Chondrocyte (in vitro differentiated cells): ENCODE results near the gene GPC6. TPM values are rescaled to one million over a fixed set of nuclear protein-coding genes. Genes with fewer than 3 reads are reported as not detected.

ENCODE experiments used
- DNase-seq: peaks from one replicate; pipeline ENCODE4 v3.0.0; 2021; ENCODE audit warnings: mixed read lengths, low spot score
- H3K27ac Mint-ChIP-seq: one replicate; pipeline ENCODE4 v1.8.0; 2021; ENCODE audit warnings: mild to moderate bottlenecking, moderate library complexity, mixed read lengths; ENCODE audit not compliant: unreplicated experiment
- H3K27me3 Mint-ChIP-seq: 2 replicates; pipeline ENCODE4 v1.8.0; 2021; ENCODE audit warnings: low read depth, mixed read lengths
- H3K36me3 Mint-ChIP-seq: 2 replicates; pipeline ENCODE4 v1.8.0; 2021; ENCODE audit warnings: low read depth, mixed read lengths
- H3K4me1 Mint-ChIP-seq: 2 replicates; pipeline ENCODE4 v1.8.0; 2021; ENCODE audit warnings: low read depth, mild to moderate bottlenecking, mixed read lengths
- H3K4me3 Mint-ChIP-seq: one replicate; pipeline ENCODE4 v1.8.0; 2021; ENCODE audit warnings: mild to moderate bottlenecking, moderate library complexity, mixed read lengths; ENCODE audit not compliant: unreplicated experiment
- H3K9me3 Mint-ChIP-seq: 2 replicates; pipeline ENCODE4 v1.8.0; 2021; ENCODE audit warnings: low read depth, mixed read lengths
- CTCF ChIP-seq: fragments of 200-600 bp; sonication (generic); IDR thresholded peaks from 2 replicates; pipeline ENCODE4 v1.5.0; 2021; ENCODE audit warnings: antibody characterized with exemption, mild to moderate bottlenecking, moderate library complexity
- total RNA-seq: library from RNA; stranded (reverse); gene quantifications from 3 replicates; pipeline ENCODE4 v1.2.1, GENCODE V29; 2021

Gene GPC6
- total RNA-seq, 1 donor from 2014 or later, result 76.1 TPM

- Mint-ChIP-seq H3K9me3 (peaks cover 50% of the 10 kb centered on the region), H3K36me3 (peaks cover 29% of the 10 kb centered on the region), H3K27me3 (no peaks in the 10 kb centered on the region), H3K27ac (no peak overlapping the region), H3K4me1 (peaks cover 37% of the 10 kb centered on the region), H3K4me3 (no peak overlapping the region)
- TF ChIP-seq CTCF, result no peak
- DNase-seq, result no peak
Measured at GRCh38 chr13:93238711-93239110, 12.1 kb downstream of the GPC6 start.

- H3K4me3 Mint-ChIP-seq, result no peak overlapping the region
- H3K9me3 Mint-ChIP-seq, result peaks cover 28% of the 10 kb centered on the region
- peak overlapping the region; percentile 66 for H3K27ac Mint-ChIP-seq
- peak; percentile 37 for DNase-seq
- no peak for TF ChIP-seq CTCF
- peaks cover 41% of the 10 kb centered on the region for H3K4me1 Mint-ChIP-seq
- no peaks in the 10 kb centered on the region for H3K27me3 Mint-ChIP-seq
- peaks cover 15% of the 10 kb centered on the region for H3K36me3 Mint-ChIP-seq
Measured at GRCh38 chr13:93243375-93244063, 16.9 kb downstream of the GPC6 start.

DNA sequence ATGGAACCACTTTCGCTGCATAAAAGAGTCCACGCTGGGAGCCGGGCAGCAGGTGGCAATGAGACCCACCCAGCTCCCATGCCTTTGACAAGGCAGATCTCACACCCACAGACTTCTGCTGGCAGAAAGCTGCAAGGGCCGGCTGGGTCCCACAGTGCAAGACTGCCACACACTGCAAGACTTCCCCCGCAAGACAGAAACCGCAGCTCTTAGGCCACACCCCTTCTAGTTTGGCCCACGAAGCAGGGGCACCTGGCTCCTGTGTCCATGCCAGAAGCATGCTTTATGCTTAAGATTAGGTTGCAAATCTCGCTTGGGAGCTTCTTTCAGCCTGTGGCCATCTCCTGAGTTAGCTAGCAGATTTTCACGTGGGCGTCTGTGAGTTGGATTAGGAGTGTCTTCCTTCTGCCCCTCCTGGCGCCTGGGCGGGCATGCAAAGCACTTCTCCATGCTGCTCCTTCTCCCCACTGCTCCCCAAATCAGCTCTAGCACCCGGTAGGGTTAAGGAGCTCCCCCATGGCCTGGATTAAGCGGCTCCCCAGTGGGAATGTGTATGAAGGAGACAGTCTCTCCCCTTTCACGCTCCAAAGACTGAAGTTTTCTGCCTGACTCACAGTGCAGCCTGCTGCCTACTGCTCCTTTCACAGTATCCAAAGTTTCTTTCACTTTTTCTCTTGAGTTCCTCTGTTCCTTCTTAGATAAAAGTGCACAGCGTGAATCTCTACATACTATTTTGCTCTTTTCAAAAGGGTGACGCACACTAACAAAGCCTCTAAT lies 17.7 kb downstream of the GPC6 start:
- DNase-seq, result peak; percentile 70
- TF ChIP-seq CTCF, result no peak
- Mint-ChIP-seq H3K4me1 (peaks cover 49% of the 10 kb centered on the region), H3K27ac (peak overlapping the region; percentile 90), H3K27me3 (no peaks in the 10 kb centered on the region), H3K4me3 (peak overlapping the region; percentile 59), H3K9me3 (peaks cover 20% of the 10 kb centered on the region), H3K36me3 (peaks cover 8% of the 10 kb centered on the region)

- no peak for DNase-seq
- Mint-ChIP-seq H3K4me1 (peaks cover 55% of the 10 kb centered on the region), H3K4me3 (peak overlapping the region; percentile 59), H3K27ac (peak overlapping the region; percentile 90), H3K9me3 (peaks cover 18% of the 10 kb centered on the region), H3K36me3 (peaks cover 5% of the 10 kb centered on the region), H3K27me3 (no peaks in the 10 kb centered on the region)
- TF ChIP-seq CTCF, result no peak
Measured at GRCh38 chr13:93244918-93245280, 18.3 kb downstream of the GPC6 start.

DNA sequence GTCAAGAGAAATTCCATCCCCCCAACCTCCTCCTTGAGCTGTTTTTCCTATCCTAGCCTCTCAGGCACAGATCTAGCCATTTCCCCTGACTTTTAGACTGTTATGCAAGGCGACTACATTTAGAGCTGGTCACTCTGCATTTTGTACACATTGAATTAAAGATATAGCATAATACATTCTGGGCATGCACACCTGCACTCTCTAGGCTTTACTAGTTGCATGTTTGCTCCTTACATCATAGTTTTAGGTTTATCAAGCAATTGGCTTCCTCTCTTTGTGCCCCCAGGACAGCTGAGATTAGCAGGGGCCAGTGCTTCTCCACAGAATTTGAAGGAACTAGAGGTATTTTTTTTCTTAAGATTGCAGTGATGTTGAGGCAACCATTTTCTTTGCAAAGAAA lies 19.5 kb downstream of the GPC6 start:
- Mint-ChIP-seq H3K4me3 (no peak overlapping the region), H3K27me3 (no peaks in the 10 kb centered on the region), H3K27ac (no peak overlapping the region), H3K36me3 (peaks cover 3% of the 10 kb centered on the region), H3K9me3 (peaks cover 12% of the 10 kb centered on the region), H3K4me1 (peaks cover 64% of the 10 kb centered on the region)
- TF ChIP-seq CTCF, result no peak
- no peak for DNase-seq
